ENCODE results near the gene USP32. TPM values are rescaled to one million over a fixed set of nuclear protein-coding genes. Genes with fewer than 3 reads are reported as not detected.

Gene USP32
- total RNA-seq, 1 experiment from 2014 or later = 73.5 TPM

GRCh38 chr17:60269417-60269816, 122.5 kb downstream of the USP32 start:
- H4K5ac ChIP-seq (ENCODE audit: insufficient read length, low read depth, low read length) = no peak overlapping the region
- H3K14ac ChIP-seq (ENCODE audit: insufficient read depth, low read length) = no peak overlapping the region
- no peaks in the 10 kb centered on the region for H3K27me3 Mint-ChIP-seq (ENCODE audit: low read depth)
- no peaks in the 10 kb centered on the region for H3K9me3 ChIP-seq (ENCODE audit: control insufficient read depth, low read depth, low read length)
- H2BK12ac ChIP-seq (ENCODE audit: insufficient read length, low read depth, low read length) = no peak overlapping the region
- H3K4me1 Mint-ChIP-seq = no peaks in the 10 kb centered on the region
- TF ChIP-seq, protein P1, sequence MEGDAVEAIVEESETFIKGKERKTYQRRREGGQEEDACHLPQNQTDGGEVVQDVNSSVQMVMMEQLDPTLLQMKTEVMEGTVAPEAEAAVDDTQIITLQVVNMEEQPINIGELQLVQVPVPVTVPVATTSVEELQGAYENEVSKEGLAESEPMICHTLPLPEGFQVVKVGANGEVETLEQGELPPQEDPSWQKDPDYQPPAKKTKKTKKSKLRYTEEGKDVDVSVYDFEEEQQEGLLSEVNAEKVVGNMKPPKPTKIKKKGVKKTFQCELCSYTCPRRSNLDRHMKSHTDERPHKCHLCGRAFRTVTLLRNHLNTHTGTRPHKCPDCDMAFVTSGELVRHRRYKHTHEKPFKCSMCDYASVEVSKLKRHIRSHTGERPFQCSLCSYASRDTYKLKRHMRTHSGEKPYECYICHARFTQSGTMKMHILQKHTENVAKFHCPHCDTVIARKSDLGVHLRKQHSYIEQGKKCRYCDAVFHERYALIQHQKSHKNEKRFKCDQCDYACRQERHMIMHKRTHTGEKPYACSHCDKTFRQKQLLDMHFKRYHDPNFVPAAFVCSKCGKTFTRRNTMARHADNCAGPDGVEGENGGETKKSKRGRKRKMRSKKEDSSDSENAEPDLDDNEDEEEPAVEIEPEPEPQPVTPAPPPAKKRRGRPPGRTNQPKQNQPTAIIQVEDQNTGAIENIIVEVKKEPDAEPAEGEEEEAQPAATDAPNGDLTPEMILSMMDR (conservative IDR thresholded peaks at IDR 0.05) = no peak
- H3K4me3 Mint-ChIP-seq = no peak overlapping the region
- no peak overlapping the region for H2AFZ ChIP-seq (ENCODE audit: low read length)
- H3K36me3 Mint-ChIP-seq (ENCODE audit: insufficient read depth in 1 of 3, low read depth in 3 of 3) = peaks cover 0 to 35% (median 14%) of the 10 kb centered on the region in 3 experiments; a peak in 5 of 7 replicates
- H3K79me2 ChIP-seq (ENCODE audit: insufficient read depth, low read length) = no peaks in the 10 kb centered on the region
- no peak overlapping the region for H4K8ac ChIP-seq (replicated peaks; ENCODE audit: insufficient read length, low read depth, low read length)
- H3T11ph ChIP-seq (ENCODE audit: low read length) = no peak overlapping the region
- no peaks in the 10 kb centered on the region for H3K9me3 Mint-ChIP-seq
- H3K27ac Mint-ChIP-seq = no peak overlapping the region
- no CpG with 5 or more reads among the region's 1 CpG for WGBS (ENCODE audit: extremely low coverage, insufficient read length, low lambda C conversion rate)
- no peaks in the 10 kb centered on the region for H3K4me1 ChIP-seq (ENCODE audit: insufficient read depth, low read length)
- no peaks in the 10 kb centered on the region for H4K20me1 ChIP-seq (ENCODE audit: control insufficient read depth, insufficient read depth, insufficient read length)
- no peak overlapping the region for H3K4ac ChIP-seq (ENCODE audit: low read depth, low read length)
- H3K56ac ChIP-seq (ENCODE audit: insufficient read length, low read depth, low read length) = no peak overlapping the region
- H3K23me2 ChIP-seq (ENCODE audit: insufficient read length, low read depth, low read length, poor library complexity, severe bottlenecking) = no peaks in the 10 kb centered on the region
- no peak overlapping the region for H3K27ac ChIP-seq (ENCODE audit: insufficient read length, low read depth, low read length)
- H2BK20ac ChIP-seq (ENCODE audit: low read depth, low read length, poor library complexity, severe bottlenecking) = no peak overlapping the region
- no peak overlapping the region for H4K91ac ChIP-seq (ENCODE audit: insufficient read length, low read depth, low read length)
- H3K27me3 ChIP-seq (ENCODE audit: insufficient read depth, low read length) = no peaks in the 10 kb centered on the region
- no peak overlapping the region for H3K23ac ChIP-seq (ENCODE audit: insufficient read length, low read depth, low read length)
- no peak overlapping the region for H3K4me2 ChIP-seq (ENCODE audit: insufficient read depth, insufficient read length, low read length)
- H3K9ac ChIP-seq (ENCODE audit: extremely low read depth, insufficient read length, low read length) = no peak overlapping the region
- H3K18ac ChIP-seq (ENCODE audit: insufficient read length, low read depth, low read length) = no peak overlapping the region
- no peaks in the 10 kb centered on the region for H3K79me1 ChIP-seq (ENCODE audit: insufficient read depth, low read depth, low read length, poor library complexity, severe bottlenecking)
- H2BK120ac ChIP-seq (ENCODE audit: low read depth, low read length, poor library complexity, severe bottlenecking) = no peak overlapping the region
- DNase-seq = no peak
- no peak overlapping the region for H2BK15ac ChIP-seq (ENCODE audit: low read depth, low read length)
- H2AK5ac ChIP-seq (ENCODE audit: insufficient read length, low read length) = no peak overlapping the region
- H2BK5ac ChIP-seq (ENCODE audit: insufficient read length, low read length) = no peak overlapping the region
